ENCODE results near the gene TNFSF15. TPM values are rescaled to one million over a fixed set of nuclear protein-coding genes. Genes with fewer than 3 reads are reported as not detected.

Gene TNFSF15
- total RNA-seq, 1 experiment from 2014 or later = 0.55 TPM

DNA sequence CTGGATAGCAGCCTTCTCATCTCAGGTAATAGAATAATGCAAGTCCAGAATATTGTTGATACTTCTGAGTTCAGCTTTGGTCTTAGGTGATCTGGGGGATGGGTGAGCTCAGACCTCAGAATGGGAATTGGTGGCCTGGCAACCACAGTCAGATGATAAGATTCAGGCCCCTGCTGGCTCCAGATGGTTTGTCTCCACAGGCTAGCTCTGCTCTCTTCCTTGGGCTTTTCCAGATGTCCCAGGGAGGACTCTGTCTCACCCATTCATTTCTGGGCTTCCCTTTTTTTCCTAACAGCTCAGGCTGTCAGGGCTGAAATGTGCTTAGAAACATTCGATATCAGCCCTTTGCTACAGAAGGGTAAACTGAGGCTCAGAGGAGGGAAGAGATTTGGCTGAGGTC, 17.6 kb upstream of the TNFSF15 start:
- Histone ChIP-seq H3F3A (ENCODE audit: insufficient read depth, low read depth) (no peaks in the 10 kb centered on the region), H2AFZ (no peak overlapping the region), H3K79me2 (ENCODE audit: low read depth) (no peaks in the 10 kb centered on the region), H3K36me3 (ENCODE audit: low read depth) (no peaks in the 10 kb centered on the region), H3K4me2 (no peak overlapping the region), H4K20me1 (ENCODE audit: insufficient read depth) (no peaks in the 10 kb centered on the region), H3K27ac (no peak overlapping the region), H3K4me1 (replicated peaks; ENCODE audit: insufficient read depth) (no peaks in the 10 kb centered on the region), H3K9me3 (ENCODE audit: insufficient read depth, low read depth) (no peaks in the 10 kb centered on the region), H3K27me3 (ENCODE audit: insufficient read depth, low read depth) (no peaks in the 10 kb centered on the region), H3K4me3 (no peak overlapping the region), H3K9me2 (ENCODE audit: insufficient read depth) (no peaks in the 10 kb centered on the region)
- CTCF ChIA-PET = no interaction called here
- BruUV-seq (replicated peaks) = no TSS peak
- POLR2A ChIA-PET (ENCODE audit: unreplicated experiment) = no interaction called here
- TF ChIP-seq CTCF (conservative IDR thresholded peaks at IDR 0.05) = no peak
- no peak for TF ChIP-seq EZH2 (IDR thresholded peaks at IDR 0.05; ENCODE audit: low read depth)
- no peak for DNase-seq
- intact Hi-C loops (cut with micrococcal nuclease; ENCODE audit: unreplicated experiment) = no loop called here

DNA sequence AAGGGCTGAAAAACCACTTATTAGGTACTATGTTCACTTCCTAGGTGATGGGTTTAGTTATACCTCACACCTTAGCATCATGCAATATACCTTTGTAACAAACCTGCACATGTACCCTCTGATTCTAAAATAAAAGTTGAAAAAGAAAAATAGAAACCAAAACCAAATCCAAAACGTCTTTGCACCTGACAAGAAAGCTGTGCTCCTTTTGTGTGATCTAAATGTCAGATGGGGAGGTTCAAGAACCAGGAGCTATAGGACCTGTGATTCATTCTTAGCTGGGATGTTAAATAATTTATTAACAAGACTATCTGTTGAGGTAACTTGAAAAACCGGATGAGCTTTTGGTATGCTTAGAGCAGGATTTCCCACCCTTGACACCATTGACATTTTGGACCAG, 16.9 kb upstream of the TNFSF15 start:
- no peaks in the 10 kb centered on the region for H3K27me3 ChIP-seq (ENCODE audit: insufficient read depth, low read depth)
- no peak overlapping the region for H2AFZ ChIP-seq
- H3K4me3 ChIP-seq = no peak overlapping the region
- H3K9me2 ChIP-seq (ENCODE audit: insufficient read depth) = no peaks in the 10 kb centered on the region
- no peaks in the 10 kb centered on the region for H3K36me3 ChIP-seq (ENCODE audit: low read depth)
- H3K4me2 ChIP-seq = no peak overlapping the region
- H3K9me3 ChIP-seq (ENCODE audit: insufficient read depth, low read depth) = no peaks in the 10 kb centered on the region
- H3K27ac ChIP-seq = no peak overlapping the region
- no TSS peak for BruUV-seq (replicated peaks)
- H3K79me2 ChIP-seq (ENCODE audit: low read depth) = no peaks in the 10 kb centered on the region
- no peaks in the 10 kb centered on the region for H4K20me1 ChIP-seq (ENCODE audit: insufficient read depth)
- intact Hi-C loops (cut with micrococcal nuclease; ENCODE audit: unreplicated experiment) = no loop called here
- CTCF ChIA-PET = no interaction called here
- no peaks in the 10 kb centered on the region for H3F3A ChIP-seq (ENCODE audit: insufficient read depth, low read depth)
- DNase-seq = no peak
- POLR2A ChIA-PET (ENCODE audit: unreplicated experiment) = no interaction called here
- H3K4me1 ChIP-seq (replicated peaks; ENCODE audit: insufficient read depth) = no peaks in the 10 kb centered on the region
- TF ChIP-seq CTCF (conservative IDR thresholded peaks at IDR 0.05) = no peak
- TF ChIP-seq EZH2 (IDR thresholded peaks at IDR 0.05; ENCODE audit: low read depth) = no peak

DNA sequence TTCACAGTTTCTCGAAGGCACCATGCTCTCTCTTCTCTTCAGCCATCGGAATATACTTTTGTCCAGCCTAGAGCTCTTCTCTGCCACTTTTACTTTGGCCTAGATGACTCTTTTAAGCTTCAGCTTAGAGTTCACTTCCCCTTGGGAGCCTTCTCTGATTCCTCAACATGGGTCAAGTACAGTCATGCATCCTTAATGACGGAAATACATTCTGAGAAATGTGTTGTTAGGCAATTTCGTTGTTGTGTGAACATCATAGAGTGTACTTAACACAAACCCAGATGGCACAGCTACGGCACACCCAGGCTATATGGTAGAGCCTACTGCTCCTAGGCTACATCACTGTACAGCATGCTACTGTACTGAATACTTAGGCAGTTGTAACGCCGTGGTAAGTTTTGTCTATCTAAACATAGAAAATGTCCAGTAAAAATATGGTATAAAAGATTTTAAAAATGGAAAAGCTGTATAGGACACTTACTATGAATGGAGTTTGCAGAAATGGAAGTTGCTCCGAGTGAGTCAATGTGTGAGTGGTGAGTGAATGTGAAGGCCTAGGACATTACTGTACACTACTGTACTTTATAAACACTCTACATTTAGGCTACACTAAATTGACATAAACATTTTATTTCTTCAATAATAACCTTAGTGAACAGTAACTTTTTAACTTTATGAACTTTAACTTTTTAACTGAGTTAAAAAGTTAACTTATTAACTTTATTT, 15.1 kb upstream of the TNFSF15 start:
- Histone ChIP-seq H3K4me2 (no peak overlapping the region), H3K9me3 (ENCODE audit: insufficient read depth, low read depth) (no peaks in the 10 kb centered on the region), H4K20me1 (ENCODE audit: insufficient read depth) (no peaks in the 10 kb centered on the region), H3K9me2 (ENCODE audit: insufficient read depth) (no peaks in the 10 kb centered on the region), H2AFZ (no peak overlapping the region), H3K36me3 (ENCODE audit: low read depth) (no peaks in the 10 kb centered on the region), H3K4me1 (replicated peaks; ENCODE audit: insufficient read depth) (no peaks in the 10 kb centered on the region), H3F3A (ENCODE audit: insufficient read depth, low read depth) (no peaks in the 10 kb centered on the region), H3K27ac (no peak overlapping the region), H3K79me2 (ENCODE audit: low read depth) (no peaks in the 10 kb centered on the region), H3K4me3 (no peak overlapping the region), H3K27me3 (ENCODE audit: insufficient read depth, low read depth) (0 out of 2 replicates have a peak, but pooled peaks cover 1% of the 10 kb centered on the region)
- ChIA-PET POLR2A (ENCODE audit: unreplicated experiment) (no interaction called here), CTCF (no interaction called here)
- no peak for DNase-seq
- TF ChIP-seq CTCF (conservative IDR thresholded peaks at IDR 0.05) = no peak
- TF ChIP-seq EZH2 (IDR thresholded peaks at IDR 0.05; ENCODE audit: low read depth) = no peak
- BruUV-seq (replicated peaks) = no TSS peak
- intact Hi-C loops (cut with micrococcal nuclease; ENCODE audit: unreplicated experiment) = no loop called here

Measured in PC-9 (cell line).